ENCODE data around the gene IMPACT.
A peak's percentile ranks its signal among the peaks of the same experiment; 100 is the strongest.

IMPACT gene

GRCh38 chr18:24421831-24422230 is 4.6 kb upstream of the IMPACT start:
- no peak for DNase-seq (ENCODE audit: low spot score)

- DNase-seq (ENCODE audit: low spot score) = no peak
Observed at GRCh38 chr18:24426073-24426397, 435 bp upstream of the IMPACT start.

DNA sequence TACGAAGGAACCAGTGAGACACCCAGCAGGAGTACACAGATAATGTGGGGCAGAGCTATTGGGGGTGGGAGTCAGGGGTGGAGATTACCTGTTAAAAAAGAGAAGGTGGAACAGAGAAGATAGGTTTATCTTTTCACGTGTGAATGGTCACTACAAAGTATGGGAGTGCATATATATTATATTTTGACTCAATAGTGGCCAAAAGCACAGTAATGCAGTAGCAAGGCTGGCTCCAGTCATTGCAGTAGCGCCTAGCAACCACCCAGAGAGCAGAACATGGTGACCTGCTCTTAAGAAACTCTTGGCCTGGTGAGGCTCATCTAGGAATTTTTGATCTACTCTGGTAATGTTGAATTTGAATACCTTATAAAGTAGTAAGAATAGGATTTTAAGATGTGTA is 1.0 kb downstream of the IMPACT start:
- DNase-seq (ENCODE audit: low spot score) = no peak

- no peak for DNase-seq (ENCODE audit: low spot score)
Observed at GRCh38 chr18:24428709-24429108, 2.2 kb downstream of the IMPACT start.

DNA sequence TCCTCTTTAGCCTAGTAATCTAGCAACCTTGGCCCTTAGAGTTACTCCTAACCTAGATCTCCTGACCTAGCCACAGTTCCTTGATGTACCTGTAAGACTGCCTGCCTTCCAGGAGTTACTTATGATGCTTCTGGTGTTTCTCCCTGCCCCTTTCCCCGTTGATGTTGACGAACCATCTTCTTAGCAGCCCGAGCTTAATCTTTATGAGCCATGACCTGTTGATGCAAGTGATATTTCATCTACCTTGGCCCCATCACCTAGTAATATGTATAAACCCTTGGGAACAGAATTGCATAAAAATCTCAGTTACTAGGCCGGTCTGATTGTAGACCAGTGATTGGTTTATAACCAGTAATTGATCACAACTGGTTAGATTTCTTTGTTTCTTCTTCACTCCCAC is 2.7 kb downstream of the IMPACT start:
- no peak for DNase-seq (ENCODE audit: low spot score)

- DNase-seq (ENCODE audit: low spot score) = no peak
Observed at GRCh38 chr18:24432618-24433017, 6.1 kb downstream of the IMPACT start.

GRCh38 chr18:24436939-24437338 is 10.5 kb downstream of the IMPACT start:
- no peak for DNase-seq (ENCODE audit: low spot score)

GRCh38 chr18:24443870-24444269 is 17.4 kb downstream of the IMPACT start:
- DNase-seq (ENCODE audit: low spot score) = no peak

DNA sequence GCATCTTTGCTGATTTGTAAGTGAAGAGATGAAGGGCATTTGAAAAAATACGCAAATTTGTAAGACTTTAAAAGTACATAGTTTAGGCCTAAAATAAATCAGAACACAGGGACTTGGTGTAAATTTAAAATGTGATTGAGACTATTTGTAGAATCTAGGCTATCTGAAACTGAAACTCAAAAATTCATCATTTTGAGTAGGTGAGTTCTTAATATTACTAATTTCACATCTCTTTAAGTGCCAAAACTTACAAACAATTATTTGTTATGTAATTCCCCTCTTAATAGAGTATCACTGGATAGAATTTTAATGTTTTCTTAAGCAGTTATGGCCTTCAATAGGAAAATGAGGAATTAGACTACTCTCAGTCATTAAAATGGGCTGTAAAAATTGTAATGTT is 20.0 kb downstream of the IMPACT start:
- no peak for DNase-seq (ENCODE audit: low spot score)

- no peak for DNase-seq (ENCODE audit: low spot score)
Observed at GRCh38 chr18:24446953-24447538, 20.6 kb downstream of the IMPACT start.

DNA sequence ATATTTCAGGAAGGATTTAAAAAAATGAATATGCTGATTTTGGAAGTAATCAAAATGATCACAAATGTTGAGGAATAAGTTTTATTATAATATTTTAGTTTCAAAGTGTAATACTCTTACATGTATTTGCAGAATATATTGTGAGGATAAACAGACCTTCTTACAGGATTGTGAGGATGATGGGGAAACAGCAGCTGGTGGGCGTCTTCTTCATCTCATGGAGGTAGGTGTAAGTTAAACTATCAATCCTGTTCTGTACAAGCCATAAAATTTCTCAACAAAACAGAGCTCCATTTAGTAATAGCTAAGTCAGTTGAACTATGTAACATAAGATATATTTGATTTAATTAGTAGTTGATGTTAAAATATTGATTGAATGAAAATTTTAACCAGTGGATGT is 21.5 kb downstream of the IMPACT start:
- no peak for DNase-seq (ENCODE audit: low spot score)

DNA sequence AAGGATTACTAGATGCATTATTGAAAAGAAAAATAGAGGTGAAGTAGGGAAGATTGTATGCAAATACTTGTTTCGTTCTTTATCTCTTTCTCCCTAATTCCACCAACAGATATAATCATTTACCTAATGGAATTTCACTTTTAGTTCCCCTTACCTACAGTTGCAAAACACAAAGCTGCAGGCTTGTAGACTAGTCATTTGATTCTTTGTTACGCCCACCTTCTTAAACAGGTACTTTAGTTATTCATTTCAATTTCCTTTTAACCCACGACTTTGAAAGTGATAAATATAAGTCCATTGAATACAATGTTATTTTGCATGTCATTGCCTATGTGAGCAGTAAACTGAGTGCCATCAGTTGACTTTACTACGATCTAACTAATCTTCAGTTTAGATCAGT is 30.1 kb downstream of the IMPACT start:
- DNase-seq (ENCODE audit: low spot score) = peak; percentile 28

DNA sequence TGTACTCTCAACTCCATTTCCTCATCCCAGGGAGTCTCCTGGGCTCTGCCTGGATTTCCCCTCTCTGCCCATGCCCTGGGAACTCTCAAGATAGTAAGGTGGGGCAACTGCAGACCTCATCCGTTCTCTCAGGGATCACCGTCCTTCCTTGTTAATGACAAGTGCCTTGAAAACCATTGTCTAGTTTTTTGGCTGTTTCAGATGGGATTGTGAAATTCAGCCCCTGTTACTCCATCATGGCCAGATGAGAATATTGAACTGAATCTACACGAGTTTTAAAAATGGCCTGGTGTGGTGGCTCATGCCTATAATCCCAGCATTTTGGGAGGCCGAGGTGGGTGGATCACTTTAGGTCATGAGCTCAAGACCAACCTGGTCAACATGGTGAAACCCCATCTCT is 33.3 kb downstream of the IMPACT start:
- DNase-seq (ENCODE audit: low spot score) = no peak

- DNase-seq (ENCODE audit: low spot score) = peak; percentile 49
Observed at GRCh38 chr18:24460388-24460787, 33.9 kb downstream of the IMPACT start, which contains the start of gene HRH4. HRH4 (plus strand) TSS chr18:24460637; CDS start chr18:24460729, 92 bp downstream.

- no peak for DNase-seq (ENCODE audit: low spot score)
Observed at GRCh38 chr18:24461996-24462395, 35.5 kb downstream of the IMPACT start.

DNA sequence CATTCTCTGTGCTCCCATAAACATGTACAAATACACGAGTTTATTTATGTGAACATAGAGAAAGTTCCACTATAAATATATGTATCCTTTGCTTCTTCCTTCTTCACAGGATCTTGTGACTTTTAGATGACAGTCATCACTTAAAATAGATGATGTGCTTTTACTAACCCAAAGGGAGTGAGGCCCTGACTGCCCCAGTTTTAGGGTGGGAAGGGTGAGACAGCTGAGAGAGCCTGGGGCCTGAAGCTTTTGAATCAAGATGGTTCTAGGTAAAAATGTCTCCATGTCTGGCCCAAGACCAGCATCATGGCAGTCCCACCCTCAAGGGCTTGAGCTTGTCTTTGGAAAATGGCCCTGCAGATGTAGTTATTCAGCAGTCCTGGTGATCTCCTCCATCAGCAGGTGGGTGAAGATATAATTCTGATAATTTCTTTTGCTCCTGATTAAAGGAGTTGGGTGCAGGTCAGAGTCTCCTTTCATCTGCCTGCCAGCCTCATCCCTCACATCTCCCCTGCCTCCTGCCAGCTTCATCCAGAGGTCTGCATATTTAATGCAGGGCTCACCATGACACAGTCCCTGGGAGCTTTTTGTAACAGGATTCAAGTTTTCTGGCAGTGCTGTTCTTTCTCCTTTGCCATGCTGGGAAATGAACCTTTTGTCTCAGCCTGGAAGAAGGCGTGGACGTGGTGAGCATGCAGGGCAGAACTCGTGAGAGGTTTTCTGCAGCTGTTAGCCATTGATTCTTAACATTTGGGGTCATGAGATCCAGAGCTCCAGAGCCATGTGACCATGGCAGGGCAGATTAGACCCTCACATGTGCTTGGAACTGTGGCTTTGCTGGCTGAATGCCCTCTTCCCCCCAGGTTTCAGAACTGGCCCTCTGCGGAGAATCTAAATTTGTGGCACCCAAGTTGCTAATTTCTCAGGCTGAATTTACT is 36.6 kb downstream of the IMPACT start:
- DNase-seq (ENCODE audit: low spot score) = no peak

DNA sequence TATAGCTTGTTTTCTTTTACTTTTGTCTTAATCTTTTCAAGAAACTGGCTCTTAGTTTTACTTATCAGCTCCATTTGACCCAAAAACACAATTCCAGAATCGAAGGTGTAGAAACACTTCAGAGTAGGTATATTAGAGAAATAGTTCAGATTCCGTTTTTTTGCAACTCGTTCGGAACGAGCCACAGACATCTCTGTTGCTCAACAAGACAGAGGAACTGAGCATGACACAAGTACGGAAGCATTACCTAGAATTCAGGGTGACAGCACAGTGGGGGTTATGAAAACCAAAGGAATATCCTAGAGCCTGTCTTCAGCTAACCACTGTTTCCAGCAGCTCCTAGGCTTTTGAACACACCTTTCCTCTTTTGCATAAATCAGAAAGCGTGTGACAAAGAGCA is 39.0 kb downstream of the IMPACT start:
- DNase-seq (ENCODE audit: low spot score) = no peak

GRCh38 chr18:24466771-24467170 is 40.3 kb downstream of the IMPACT start:
- peak; percentile 52 for DNase-seq (ENCODE audit: low spot score)

GRCh38 chr18:24470022-24470618 is 43.6 kb downstream of the IMPACT start:
- no peak for DNase-seq (ENCODE audit: low spot score)

- DNase-seq (ENCODE audit: low spot score) = no peak
Observed at GRCh38 chr18:24470805-24471204, 44.3 kb downstream of the IMPACT start.

DNA sequence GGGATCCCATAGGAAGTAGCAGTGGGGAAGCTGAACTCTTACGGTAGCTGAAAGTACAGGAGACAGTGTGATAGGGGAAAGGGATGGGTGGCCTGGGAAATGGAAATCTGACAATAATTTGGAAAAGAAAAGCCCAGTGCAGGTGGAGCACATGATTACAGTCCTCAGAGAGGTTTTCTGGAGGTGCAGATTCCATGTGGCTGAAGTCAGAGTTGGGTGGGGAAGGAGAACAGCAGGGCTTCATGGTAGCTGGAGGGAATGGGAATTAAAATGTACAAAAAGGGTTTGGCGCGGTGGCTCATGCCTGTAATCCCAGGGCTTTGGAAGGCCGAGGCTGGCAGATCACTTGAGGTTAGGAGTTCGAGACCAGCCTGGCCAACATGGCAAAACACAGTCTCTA is 46.1 kb downstream of the IMPACT start:
- no peak for DNase-seq (ENCODE audit: low spot score)

GRCh38 chr18:24474406-24474805 is 47.9 kb downstream of the IMPACT start:
- DNase-seq (ENCODE audit: low spot score) = no peak

GRCh38 chr18:24475926-24476589 is 49.6 kb downstream of the IMPACT start:
- DNase-seq (ENCODE audit: low spot score) = peak; percentile 35
